ENCODE results near the gene TBC1D9B. TPM values are rescaled to one million over a fixed set of nuclear protein-coding genes. Genes with fewer than 3 reads are reported as not detected.
"Not testable (repeated sequence)": the region's sequence is repeated elsewhere in the genome, so short reads cannot be mapped to it uniquely, and the experiment has no call there.

Gene TBC1D9B
- total RNA-seq, 1 donor from 2014 or later, result 45.2 TPM

DNA sequence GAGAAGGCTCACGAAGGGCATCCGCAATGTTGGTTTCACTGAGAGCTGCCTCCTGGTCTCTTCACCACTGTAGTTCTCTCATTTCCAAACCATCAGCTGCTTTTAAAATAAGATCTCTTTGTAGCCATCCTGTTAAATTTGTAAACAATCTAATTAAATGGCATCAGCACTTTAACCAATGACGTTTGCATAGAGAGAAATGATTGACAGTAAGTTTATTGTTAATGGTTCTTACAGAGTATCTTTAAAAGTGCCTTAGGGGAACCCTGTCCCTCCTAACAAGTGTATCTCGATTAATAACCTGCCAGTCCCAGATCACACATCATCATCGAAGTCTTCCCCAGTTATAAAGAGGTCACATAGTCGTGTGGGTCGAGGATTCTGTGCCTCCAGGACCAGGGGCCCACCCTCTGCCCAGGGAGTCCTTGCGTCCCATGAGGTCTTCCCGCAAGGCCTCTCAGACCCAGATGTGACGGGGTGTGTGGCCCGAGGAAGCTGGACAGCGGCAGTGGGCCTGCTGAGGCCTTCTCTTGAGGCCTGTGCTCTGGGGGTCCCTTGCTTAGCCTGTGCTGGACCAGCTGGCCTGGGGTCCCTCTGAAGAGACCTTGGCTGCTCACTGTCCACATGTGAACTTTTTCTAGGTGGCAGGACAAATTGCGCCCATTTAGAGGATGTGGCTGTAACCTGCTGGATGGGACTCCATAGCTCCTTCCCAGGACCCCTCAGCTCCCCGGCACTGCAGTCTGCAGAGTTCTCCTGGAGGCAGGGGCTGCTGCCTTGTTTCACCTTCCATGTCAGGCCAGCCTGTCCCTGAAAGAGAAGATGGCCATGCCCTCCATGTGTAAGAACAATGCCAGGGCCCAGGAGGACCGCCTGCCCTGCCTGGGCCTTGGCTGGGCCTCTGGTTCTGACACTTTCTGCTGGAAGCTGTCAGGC lies 70.4 kb downstream of the TBC1D9B start:
- DNase-seq, result no peak

DNA sequence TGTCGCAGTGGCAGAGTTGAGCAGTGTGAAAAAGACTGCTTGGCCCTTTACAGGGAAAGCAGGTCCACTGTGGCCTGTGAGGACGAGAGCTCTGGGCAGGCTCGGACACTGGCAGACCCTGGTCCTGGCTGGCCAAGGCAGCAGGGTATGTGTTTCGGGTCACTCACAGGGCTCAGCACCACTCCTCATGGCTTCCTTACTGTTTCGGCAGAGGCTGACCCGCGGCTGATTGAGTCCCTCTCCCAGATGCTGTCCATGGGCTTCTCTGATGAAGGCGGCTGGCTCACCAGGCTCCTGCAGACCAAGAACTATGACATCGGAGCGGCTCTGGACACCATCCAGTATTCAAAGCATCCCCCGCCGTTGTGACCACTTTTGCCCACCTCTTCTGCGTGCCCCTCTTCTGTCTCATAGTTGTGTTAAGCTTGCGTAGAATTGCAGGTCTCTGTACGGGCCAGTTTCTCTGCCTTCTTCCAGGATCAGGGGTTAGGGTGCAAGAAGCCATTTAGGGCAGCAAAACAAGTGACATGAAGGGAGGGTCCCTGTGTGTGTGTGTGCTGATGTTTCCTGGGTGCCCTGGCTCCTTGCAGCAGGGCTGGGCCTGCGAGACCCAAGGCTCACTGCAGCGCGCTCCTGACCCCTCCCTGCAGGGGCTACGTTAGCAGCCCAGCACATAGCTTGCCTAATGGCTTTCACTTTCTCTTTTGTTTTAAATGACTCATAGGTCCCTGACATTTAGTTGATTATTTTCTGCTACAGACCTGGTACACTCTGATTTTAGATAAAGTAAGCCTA lies 71.3 kb downstream of the TBC1D9B start:
- no peak for DNase-seq

DNA sequence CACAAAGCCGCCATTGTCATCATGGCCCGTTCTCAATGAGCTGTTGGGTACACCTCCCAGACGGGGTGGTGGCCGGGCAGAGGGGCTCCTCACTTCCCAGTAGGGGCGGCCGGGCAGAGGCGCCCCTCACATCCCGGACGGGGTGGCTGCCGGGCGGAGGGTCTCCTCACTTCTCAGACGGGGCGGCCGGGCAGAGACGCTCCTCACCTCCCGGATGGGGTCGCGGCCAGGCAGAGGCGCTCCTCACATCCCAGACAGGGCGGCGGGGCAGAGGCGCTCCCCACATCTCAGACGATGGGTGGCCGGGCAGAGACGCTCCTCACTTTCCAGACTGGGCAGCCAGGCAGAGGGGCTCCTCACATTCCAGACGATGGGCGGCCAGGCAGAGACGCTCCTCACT lies 72.8 kb downstream of the TBC1D9B start:
- not testable (repeated sequence) for DNase-seq

DNA sequence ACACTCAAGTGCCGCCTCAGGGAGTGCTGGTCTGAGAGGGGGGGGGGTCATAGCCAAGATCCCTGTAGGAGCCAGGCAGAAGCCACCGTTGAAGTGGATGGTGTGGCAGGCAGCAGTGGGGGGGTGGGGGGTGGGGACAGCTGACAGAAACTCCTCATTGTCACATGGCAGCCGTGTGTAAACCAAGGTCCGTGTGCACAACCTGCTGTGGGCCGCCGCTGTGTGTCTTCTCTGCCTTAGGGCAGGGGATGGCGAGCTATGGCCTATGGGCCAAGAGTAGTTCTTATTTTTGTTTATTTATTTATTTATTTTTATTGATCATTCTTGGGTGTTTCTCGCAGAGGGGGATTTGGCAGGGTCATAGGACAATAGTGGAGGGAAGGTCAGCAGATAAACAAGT lies 73.6 kb downstream of the TBC1D9B start:
- no peak for DNase-seq

DNA sequence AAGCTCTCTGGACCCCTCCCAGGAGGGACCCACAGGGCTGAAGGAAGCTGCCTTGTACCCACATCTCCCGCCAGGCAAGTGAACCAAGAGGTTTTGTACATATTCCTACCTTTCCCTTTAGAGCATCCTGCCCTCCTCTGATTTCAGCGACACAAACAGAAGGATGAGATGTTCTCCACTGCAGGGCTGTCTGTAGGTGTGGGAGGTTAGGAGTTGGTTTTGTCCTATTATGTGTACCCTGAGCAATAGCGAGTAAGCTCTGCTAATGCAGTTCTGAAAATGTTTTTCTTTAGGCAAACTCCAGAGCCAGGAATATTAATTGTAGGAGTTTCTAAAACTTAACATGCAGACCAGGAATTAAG lies 74.0 kb downstream of the TBC1D9B start:
- no peak for DNase-seq

DNA sequence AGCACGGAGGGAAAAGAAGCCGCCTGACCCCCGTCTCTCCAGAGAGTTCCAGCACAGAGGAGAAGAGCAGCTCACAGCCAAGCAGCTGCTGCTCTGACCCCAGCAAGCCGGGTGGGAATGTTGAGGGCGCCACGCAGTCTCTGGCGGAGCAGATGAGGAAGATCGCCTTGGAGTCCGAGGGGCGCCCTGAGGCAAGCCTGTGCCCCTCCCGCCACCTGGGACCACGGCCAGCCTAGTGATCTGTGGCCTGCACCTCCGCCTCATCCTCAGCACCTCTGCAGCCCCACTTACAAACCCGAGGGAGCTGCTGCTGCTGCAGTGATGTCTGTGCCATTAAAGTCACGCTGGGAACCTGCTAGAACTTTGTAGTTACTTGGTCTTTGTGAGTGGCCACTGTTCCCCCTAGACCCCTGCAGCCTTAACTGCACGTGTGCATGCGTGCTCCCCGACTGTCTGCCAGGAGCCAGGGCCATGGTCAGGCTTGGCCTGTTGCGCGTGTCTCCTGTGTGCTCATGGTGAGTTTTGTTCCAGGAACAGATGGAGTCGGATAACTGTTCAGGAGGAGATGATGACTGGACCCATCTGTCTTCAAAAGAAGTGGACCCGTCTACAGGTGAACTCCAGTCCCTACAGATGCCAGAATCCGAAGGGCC lies 74.5 kb downstream of the TBC1D9B start:
- no peak for DNase-seq

DNA sequence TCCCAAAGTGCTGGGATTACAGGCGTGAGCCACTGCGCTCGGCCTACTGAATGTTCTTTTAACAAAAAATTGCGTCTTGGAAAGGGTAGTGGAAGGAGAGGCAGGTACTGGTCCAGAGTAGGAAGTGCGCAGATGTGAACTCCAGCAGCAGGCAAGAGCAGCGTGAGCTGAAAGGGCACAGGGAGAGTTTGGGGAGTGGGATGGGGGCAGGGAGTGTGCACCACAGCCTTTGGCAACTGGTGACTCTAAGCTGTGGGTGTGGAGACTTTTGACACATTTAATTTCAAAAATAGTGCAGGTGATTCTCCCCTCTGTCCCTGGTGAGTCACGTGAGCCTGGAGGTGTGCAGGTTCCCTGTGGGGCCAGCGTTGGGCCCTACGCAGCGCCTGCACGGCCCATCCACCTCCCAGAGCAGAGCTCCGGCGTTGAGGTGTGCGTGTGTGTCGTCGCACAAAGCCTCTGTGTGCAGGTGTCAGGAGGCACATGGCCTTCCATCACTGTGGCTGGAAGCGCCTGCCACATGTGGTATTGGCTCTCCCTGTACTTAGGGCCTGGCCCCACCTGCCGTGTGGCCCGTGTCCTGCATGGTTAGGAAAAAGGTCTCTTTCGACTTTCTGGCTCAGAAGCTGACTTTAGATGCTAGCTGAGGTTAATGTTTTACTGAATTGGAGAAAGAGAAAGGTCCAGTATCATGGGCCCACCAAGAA lies 75.5 kb downstream of the TBC1D9B start:
- DNase-seq, result no peak

DNA sequence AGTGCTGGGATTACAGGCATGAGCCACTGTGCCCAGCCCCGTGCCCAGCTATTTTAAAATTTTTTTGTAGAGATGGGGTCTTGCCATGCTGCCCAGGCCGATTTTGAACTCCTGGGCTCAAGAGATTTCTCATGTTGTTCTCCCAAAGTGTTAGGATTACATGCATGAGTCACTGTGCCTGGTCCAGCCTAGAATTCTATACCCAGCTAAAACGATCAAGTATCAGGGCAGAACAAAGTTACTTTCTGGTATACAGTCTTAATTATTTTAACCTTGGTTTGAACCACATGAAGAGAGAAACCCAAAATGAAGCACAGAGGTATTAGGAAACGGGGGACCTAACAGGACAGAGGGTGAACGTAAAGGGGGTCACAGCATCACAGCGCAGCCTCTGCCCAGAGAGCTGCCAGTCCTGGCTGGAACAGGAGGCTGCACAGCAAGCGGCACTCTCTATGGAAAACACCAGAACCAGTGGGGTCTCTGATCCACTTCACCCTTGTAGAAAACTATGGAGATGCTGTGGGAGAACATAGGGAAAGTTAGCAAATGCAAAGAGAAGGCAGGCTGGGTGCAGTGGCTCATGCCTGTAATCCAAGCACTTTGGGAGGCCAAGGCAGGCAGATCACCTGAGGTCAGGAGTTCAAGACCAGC lies 76.8 kb downstream of the TBC1D9B start:
- no peak for DNase-seq

DNA sequence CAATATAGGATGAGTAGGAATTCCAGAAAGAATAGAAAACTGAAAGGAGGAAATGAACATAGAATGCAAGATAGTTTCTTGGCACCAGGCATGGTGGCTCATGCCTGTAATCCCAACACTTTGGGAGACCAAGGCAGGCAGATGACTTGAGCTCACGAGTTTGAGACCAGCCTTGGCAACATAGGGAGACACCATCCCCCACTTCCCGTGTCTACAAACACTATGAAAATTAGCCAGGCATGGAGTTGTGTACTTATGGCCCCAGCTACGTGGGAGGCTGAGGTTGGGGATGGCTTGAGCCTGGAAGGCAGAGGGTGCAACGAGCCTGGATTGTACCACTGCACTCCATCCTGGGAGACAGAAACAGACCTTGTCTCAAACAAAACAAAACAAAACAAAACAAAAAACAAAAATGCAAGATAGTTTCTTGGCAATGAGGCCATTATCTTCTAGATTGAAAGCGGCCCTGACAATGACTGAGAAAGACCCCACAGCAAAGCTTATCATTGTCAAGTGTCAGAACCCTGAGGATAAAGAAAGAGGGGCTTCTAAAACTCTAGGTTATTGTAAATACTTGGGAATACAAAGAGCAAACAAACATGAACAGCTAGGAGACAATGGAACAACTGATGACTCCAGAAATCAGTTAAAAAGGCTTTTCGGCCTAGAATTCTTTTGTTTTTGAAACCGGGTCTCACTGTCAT lies 77.8 kb downstream of the TBC1D9B start:
- no peak for DNase-seq

DNA sequence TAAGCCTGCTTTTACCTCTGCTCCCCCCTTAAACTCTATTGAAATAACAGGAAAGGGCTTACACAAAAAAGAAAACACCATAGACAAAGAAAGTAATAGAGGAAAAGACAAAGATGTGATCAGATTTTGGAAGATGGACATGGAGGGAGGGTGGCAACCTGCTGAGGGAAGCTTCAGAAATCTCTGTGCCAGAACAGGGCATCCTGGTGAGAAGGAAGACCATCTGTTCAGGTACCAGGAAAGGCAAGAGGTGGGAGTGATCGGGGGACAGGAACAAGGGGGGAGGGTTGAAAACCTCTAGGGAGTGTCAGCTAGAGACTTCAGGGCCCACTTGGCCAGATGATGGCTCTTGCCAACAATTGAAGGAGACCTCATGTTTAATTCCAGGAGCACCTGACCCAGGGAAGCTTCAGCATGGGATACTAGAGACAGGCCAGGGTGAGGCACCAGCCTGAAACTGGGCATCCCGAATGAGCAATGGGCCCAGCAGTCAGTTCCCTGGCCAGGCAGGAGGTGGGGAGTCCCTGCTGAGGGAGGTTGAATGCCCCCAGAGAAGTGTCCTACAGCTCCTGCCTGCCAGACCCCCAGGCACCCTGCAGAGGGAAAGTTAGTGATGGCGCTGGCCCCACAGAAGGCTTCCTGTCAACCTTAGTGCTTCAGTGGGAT lies 78.8 kb downstream of the TBC1D9B start:
- no peak for DNase-seq

DNA sequence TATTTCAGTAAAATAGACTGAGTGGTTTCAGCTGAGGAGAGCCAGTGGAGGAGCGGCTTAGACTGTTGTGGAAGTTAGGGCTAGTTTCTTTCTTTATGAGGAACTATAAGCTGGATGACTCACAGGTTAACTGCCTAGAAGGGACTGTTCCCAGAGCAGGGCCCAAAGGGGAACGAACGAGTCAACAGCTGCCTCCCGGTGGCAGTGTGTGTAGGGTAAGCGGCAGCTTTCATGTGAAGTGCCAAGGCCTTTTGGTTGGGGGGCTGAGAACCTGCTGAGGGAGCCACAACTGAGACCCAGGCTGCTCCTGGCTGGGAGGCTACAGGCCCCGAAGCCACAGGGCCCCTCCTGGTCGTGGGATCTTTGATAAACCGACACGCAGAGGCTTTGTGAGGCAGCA lies 80.0 kb downstream of the TBC1D9B start:
- DNase-seq, result no peak

DNA sequence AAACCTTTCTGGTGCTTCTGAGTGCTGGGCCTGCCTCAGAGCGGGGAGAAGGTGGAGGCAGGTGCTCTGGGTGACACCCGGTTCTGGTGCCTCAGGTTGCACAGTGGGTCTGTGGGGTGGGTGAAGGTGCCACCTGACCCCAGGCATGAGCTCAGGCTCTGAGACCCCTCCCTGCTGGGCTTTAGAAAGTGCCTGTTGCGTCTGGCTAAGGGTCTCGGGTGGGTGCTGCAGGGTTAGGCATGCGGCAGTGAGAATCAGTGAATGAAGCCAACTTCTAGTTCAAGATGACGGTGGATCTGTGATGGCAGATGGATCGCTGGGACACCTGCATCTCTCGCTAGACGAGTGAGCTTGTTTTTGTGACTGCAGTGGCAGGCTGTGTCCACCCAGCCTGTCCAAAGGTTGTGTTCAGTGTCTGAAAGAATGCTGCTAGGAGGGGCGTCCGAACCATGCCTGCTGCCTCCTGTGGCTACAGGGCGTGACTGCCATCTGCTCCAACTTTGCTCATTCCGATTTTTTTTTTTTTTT lies 82.0 kb downstream of the TBC1D9B start:
- DNase-seq, result no peak

DNA sequence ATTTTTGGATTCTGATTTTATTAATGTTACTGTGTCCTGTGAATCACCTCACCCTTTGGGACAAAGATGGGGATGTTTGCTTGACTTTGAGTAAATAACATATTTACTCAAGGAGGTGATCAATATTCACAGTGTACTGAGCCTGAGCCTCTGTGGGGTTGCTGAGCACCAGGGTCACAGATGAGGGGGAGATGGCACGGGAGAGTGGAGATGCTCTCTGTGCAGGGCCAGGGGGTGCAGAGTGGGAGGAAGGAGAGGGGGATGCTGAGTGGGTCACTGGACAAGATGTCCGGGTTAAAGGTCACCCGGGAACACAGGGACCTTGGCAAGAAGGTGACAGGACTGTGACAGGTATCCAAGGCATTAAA lies 83.0 kb downstream of the TBC1D9B start:
- no peak for DNase-seq

DNA sequence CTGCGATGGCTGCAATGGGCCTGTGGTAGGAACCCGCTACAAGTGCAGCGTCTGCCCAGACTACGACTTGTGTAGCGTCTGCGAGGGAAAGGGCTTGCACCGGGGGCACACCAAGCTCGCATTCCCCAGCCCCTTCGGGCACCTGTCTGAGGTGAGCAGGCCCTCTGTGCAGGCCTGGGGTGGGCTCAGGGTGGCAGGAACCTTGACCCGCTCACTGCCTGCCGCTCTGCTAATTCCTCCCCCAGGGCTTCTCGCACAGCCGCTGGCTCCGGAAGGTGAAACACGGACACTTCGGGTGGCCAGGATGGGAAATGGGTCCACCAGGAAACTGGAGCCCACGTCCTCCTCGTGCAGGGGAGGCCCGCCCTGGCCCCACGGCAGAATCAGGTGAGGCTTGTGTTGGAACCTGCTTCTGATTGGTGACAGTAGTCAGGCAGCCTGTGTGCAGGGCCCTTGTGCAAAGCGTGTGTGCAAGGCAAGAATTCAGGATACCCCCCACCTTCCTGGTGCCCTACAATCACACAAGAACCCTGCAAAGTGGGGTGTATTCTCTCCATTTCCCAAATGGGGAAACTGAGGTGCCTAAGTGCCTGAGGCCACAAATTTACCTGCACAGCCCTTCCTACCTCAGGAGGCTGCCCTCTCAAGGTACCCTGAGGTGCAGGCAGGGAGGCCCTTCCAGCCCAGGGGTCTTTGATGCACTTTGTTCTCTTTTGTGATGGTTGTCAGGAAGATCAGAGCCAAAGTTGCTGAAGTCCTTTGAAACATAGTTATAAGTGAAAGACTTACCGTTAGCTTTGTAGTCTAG lies 83.6 kb downstream of the TBC1D9B start:
- no peak for DNase-seq

DNA sequence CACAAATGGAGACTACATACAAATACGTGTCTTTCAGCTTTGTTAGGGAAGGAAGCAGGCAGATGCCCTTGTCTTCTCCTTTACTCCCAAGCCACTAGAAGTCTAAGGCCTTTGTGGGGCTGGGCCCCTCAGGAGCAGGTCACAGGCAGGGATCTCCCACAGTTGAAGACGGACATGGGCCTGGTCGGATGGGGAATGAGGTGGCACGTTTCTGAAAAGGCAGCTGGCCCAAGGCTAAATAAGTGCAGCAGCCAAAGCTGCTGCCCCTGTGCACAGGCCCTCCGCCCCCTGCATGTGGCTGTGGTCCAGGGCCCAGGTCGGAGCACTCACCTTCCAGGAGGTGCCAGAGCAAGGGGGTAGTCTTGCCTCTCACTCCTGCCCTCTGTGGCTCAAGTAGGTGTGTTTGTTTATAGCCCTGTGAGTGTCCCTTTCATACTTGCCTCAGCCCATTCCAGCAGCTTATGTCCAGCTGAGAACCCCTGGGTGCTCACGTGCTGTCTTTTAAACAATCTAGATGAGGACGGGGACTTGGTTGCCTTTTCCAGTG lies 85.2 kb downstream of the TBC1D9B start:
- DNase-seq, result no peak

DNA sequence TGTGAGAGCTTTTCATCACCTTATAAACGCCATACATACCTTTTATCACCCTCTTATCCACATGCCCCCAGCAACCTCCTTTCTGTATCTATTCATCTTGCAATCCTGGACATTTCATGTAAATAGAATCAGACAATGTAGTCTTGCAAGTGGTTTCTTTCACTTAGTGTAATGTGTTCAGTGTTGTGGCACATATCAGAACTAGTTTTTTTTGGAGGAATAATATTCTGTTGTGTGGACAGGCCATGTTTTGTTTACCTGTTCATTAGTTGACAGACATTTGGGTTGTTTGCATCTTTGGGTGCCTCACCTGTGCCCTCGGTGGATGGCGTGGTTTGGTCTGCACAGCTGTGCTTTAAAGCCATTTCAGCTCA lies 85.7 kb downstream of the TBC1D9B start:
- DNase-seq, result no peak

DNA sequence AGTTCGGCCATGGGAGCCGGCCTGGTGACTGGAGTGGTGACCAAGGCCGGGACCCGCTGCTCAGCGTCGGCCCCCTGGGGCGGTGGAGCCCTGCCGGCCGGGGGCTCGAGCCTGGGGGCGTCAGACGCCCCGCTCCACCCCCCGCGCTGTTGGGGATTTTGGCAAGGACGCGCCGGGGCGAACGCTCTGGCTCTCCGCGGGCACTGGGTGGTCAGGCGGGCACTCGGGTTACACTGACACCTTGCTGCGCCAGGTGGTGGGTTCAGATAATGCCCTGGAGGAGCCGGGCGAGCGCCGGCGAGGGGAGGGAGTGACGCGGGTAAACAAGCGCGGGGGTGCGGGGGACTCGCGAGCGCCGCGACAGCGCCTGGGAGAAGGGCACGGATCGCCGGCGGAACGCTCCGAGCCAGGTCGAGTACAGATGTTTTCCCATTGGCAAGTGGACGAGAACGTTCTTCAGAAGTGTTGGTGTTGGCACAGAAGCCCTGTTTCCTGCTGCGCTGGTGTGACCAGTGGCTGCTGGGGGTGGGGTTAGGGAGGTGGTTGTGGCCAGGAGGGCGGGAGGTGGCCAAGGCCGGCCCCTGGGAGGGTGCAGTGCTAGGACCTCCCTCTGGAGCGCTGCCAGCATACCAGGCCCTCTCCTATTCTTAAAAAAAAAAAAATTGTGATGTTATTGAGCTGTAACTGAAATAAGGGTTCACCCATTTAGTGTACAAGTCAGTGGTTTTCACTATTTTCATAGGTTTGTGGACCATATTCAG lies 86.2 kb downstream of the TBC1D9B start:
- peak; percentile 85 for DNase-seq

Measured in skin of body (tissue), 2 donors.